HG03196 (cell line): ENCODE measurements around the gene SLC41A1.
A peak's percentile ranks its signal among the peaks of the same experiment; 100 is the strongest.

Experiments used
- ATAC-seq: cut with Tn5 transposase; IDR thresholded peaks from one replicate; pipeline ENCODE4 v1.9.1; 2021; ENCODE audit not compliant: unreplicated experiment

SLC41A1 gene

DNA sequence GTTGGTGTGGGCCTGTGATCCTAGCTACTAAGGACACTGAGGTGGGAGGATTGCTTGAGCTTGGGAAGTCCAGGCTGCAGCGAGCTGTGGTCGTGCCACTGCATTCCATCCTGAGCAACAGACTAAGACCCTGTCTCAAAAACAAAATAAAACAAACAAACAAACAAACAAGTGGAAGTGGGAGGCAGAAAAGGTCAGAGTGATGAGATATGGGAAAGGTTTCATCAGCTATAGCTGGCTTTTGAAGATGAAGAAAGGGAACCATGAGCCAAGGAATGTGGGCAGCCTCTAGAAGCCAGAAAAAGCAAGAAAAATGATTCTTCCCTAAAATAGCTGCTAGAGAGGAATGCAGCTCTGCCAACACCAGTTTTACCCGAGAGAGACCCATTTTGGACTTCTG, 52.4 kb downstream of the SLC41A1 start:
- ATAC-seq, result no peak

DNA sequence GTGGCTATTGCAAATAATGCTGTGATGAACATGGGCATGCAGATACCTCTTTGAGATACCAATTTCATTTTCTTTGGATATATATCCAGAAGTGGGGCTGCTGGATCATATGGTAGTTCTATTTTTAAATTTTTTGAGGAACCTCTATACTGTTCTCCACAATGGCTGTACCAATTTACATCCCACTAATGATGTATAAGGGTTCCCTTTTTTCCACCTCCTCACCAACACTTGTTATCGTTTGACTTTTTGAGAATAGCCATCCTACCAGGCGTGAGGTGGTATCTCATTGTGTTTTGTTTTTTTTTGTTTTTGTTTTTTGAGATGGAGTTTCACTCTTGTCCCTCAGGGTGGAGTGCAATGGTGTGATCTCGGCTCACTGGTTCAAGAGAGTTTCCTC, 56.4 kb downstream of the SLC41A1 start:
- no peak for ATAC-seq

DNA sequence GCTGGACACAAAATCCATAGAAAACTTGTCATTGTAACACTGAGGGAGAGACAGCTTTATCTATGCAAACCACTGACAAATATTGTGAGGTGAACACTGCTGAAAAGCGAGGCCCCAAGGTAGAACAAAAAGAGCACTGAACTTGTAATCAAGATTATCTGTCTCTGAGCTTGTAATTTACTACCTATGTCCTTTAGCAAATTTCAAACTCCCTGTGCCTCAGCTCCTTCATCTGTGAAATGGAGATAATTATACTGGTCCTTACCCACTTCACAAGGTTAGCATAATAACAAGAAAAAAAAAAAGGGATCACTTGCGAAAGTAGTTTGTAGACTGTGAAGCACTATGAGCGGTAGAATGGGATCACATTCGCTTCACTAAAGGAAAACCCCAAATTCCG, 58.1 kb downstream of the SLC41A1 start:
- ATAC-seq, result no peak

GRCh38 chr1:205751036-205751651, 61.9 kb downstream of the SLC41A1 start:
- no peak for ATAC-seq

GRCh38 chr1:205750138-205751035, 62.6 kb downstream of the SLC41A1 start, which contains the start of gene NUCKS1:
TSS of gene NUCKS1 (minus strand) at chr1:205750182. CDS start at chr1:205749973, 209 bp downstream.
- peak; percentile 82 for ATAC-seq

DNA sequence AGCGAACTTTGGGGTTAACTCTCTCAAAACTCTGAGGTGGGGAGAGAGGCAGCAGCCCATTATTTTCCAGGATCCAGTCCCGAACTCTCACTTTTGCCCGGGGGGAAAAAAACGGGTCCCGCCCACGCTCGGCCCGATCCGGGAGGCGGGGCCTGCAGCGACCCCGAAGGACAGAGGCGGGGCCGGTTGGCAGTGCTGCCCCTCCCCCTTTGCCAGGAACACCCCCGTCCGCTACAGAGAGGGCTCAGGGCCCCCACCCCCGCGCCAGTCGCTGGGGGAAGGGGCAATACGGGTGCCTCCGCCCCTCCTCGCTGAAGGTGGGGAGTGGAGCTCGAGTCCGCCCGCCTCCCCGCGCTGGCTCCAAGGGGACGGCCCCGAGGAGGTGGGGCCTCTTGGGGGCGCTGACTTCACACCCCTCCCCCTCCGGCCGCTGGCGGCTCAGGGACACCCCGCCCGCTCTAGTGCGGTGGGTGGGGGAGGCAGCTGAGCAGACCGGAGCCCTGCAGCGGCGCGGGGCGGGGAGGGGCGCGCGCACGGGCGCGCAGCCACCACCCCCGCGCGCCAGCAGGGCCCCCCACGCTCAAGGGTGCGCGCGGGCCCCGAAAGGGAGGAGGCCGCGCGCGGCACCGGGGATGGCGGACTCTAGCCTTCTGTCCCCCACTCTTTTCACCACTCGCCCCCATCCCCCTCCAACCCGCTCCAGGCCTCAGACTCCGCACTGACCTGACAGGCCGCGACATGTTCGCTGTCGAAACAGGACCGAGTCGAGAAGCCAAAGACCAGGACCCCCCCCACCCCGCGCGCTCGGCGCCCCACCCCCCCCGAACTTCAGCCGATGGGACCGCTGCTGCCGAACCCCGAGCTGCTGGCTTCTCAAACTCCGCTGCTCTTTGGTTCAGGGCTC, 63.5 kb downstream of the SLC41A1 start:
- peak; percentile 80 for ATAC-seq

GRCh38 chr1:205748403-205749233, 64.4 kb downstream of the SLC41A1 start:
- peak; percentile 19 for ATAC-seq

GRCh38 chr1:205746757-205747412, 66.1 kb downstream of the SLC41A1 start:
- no peak for ATAC-seq

DNA sequence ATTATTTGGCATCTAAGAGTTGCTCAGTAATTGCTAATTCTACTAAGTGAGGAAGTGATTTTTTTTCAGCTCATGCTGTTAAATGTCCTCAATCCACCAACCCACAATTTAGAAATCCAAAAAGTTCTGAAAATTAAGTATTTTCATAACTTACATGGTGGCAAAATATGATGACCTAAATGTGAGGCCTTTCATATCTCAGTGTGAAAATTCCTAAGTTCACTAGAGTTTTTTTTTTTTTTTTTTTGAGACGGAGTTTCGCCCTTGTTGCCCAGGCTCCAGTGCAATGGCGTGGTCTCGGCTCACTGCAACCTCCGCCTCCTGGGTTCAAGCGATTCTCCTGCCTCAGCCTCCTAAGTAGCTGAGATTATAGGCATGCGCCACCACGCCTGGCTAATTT, 68.6 kb downstream of the SLC41A1 start:
- ATAC-seq, result no peak

DNA sequence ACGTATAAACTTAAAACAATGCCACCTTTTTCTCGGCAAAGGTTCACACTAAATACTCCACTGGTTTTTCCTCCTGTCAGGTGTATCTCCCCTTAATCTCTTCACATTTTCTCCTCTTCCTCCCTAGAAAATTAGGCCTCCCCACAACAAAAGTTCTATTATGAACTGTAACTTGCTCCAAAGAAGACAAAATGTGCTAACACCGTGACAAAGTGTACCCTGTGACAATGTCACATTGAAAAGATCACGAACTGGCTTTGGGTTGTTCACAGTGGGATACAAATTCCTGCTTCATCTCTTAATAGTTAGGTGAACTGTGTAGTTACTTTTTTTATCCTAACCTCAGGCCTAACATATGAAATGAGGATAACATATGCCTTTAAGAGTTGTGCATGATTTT, 69.0 kb downstream of the SLC41A1 start:
- ATAC-seq, result no peak

- no peak for ATAC-seq
Observed at GRCh38 chr1:205741681-205742080, 71.3 kb downstream of the SLC41A1 start.

GRCh38 chr1:205739348-205740160, 73.4 kb downstream of the SLC41A1 start:
- no peak for ATAC-seq
